HEK293 (cell line): ENCODE results near the gene ACAP3.

Experiments
- CTCF ChIA-PET: fragments of 350-600 bp; formaldehyde crosslinking; extraction: SDS; loops from one replicate; lab custom pipeline; 2021; ENCODE audit warnings: antibody characterized with exemption; lab: Yijun Ruan, JAX
- POLR2A ChIA-PET: fragments of 300-600 bp; formaldehyde crosslinking; extraction: SDS; loops from one replicate; lab custom pipeline; 2020; ENCODE audit warnings: antibody characterized with exemption, inconsistent platforms; lab: Yijun Ruan, JAX
- H3K27ac ChIP-seq: fragments of 200-500 bp; sonication (Bioruptor generic); 2 replicates; pipeline ENCODE4 v1.5.1; 2014; ENCODE audit warnings: low read depth, low read length, control low read depth, inconsistent platforms; ENCODE audit errors: extremely low read depth
- H3K36me3 ChIP-seq, 2 experiments: fragments of 200-500 bp in 1 of 2; sonication (Bioruptor generic) in 1 of 2; 1 replicate in 1 of 2; 2 replicates in 1 of 2; pipeline ENCODE4 v1.5.1; 2014 to 2017; ENCODE audit warnings: inconsistent platforms in 2 of 2, low read length in 2 of 2; ENCODE audit not compliant: control insufficient read depth in 2 of 2, insufficient read depth in 1 of 2
- H3K4me1 ChIP-seq: fragments of 200-500 bp; sonication (Bioruptor generic); 2 replicates; pipeline ENCODE4 v1.5.1; 2014; ENCODE audit warnings: mild to moderate bottlenecking, low read length, inconsistent platforms; ENCODE audit not compliant: control insufficient read depth, insufficient read depth
- H3K4me3 ChIP-seq: 2 replicates; pipeline ENCODE4 v1.5.1; 2011; ENCODE audit warnings: low read depth, mild to moderate bottlenecking, control low read depth, low read length, moderate library complexity
- H3K9me3 ChIP-seq: fragments of 200-500 bp; sonication (Bioruptor generic); 2 replicates; pipeline ENCODE4 v1.5.1; 2014; ENCODE audit warnings: low read depth, low read length, inconsistent platforms; ENCODE audit not compliant: control insufficient read depth, insufficient read depth
- EGR2 ChIP-seq: fragments of 450-650 bp; formaldehyde crosslinking; IDR thresholded peaks from 2 replicates; pipeline ENCODE4 v1.5.1; 2016; ENCODE audit warnings: low read depth, missing biosample characterization, missing genetic modification characterization
- HOXC10 ChIP-seq: sonication (generic); formaldehyde crosslinking; IDR thresholded peaks from 2 replicates; pipeline ENCODE4 v1.8.1; 2023; ENCODE audit warnings: mild to moderate bottlenecking, missing genetic modification reagents
- IKZF3 ChIP-seq: fragments of 450-650 bp; IDR thresholded peaks from 2 replicates; pipeline ENCODE4 v1.5.0; 2018; ENCODE audit warnings: missing biosample characterization, mild to moderate bottlenecking, missing genetic modification characterization, moderate library complexity
- ZNF121 ChIP-seq: fragments of 450-650 bp; formaldehyde crosslinking; IDR thresholded peaks from 2 replicates; pipeline ENCODE4 v1.5.1; 2016; ENCODE audit warnings: missing biosample characterization, missing genetic modification characterization
- ZNF23 ChIP-seq: fragments of 450-650 bp; formaldehyde crosslinking; IDR thresholded peaks from 2 replicates; pipeline ENCODE4 v1.5.1; 2016; ENCODE audit warnings: missing biosample characterization, missing genetic modification characterization, borderline replicate concordance
- ZNF239 ChIP-seq: fragments of 450-650 bp; formaldehyde crosslinking; IDR thresholded peaks from 2 replicates; pipeline ENCODE4 v1.5.1; 2016; ENCODE audit warnings: missing biosample characterization, missing genetic modification characterization
- ZNF350 ChIP-seq: fragments of 450-650 bp; formaldehyde crosslinking; IDR thresholded peaks from 2 replicates; pipeline ENCODE4 v1.5.0; 2017; ENCODE audit warnings: missing biosample characterization, mild to moderate bottlenecking, missing genetic modification characterization
- ZNF600 ChIP-seq: fragments of 450-650 bp; formaldehyde crosslinking; IDR thresholded peaks from 2 replicates; pipeline ENCODE4 v1.5.1; 2016; ENCODE audit warnings: missing biosample characterization, missing genetic modification characterization
- ZNF629 ChIP-seq: fragments of 450-650 bp; formaldehyde crosslinking; IDR thresholded peaks from 2 replicates; pipeline ENCODE4 v1.5.1; 2017; ENCODE audit warnings: missing biosample characterization, missing genetic modification characterization
- ZNF791 ChIP-seq: fragments of 450-650 bp; formaldehyde crosslinking; IDR thresholded peaks from 2 replicates; pipeline ENCODE4 v1.5.1; 2016; ENCODE audit warnings: missing biosample characterization, missing genetic modification characterization
- ZNF830 ChIP-seq: fragments of 450-650 bp; IDR thresholded peaks from 2 replicates; pipeline ENCODE4 v1.5.0; 2018; ENCODE audit warnings: missing biosample characterization, missing genetic modification characterization, low read depth, mild to moderate bottlenecking, moderate library complexity
- ZXDB ChIP-seq: fragments of 450-650 bp; formaldehyde crosslinking; IDR thresholded peaks from 2 replicates; pipeline ENCODE4 v1.5.1; 2016; ENCODE audit warnings: missing biosample characterization, missing genetic modification characterization
- TF ChIP-seq, protein P1 (sequence below): fragments of 450-650 bp; formaldehyde crosslinking; IDR thresholded peaks from 2 replicates; pipeline ENCODE4 v1.5.1; 2016; ENCODE audit warnings: missing biosample characterization, missing genetic modification characterization
- TF ChIP-seq, protein P2 (sequence below): fragments of 450-650 bp; formaldehyde crosslinking; IDR thresholded peaks from 2 replicates; pipeline ENCODE4 v1.5.1; 2016; ENCODE audit warnings: missing biosample characterization, missing genetic modification characterization
- TF ChIP-seq, protein P3 (sequence below): sonication (generic); formaldehyde crosslinking; IDR thresholded peaks from 2 replicates; pipeline ENCODE4 v1.8.1; 2022; ENCODE audit warnings: mild to moderate bottlenecking, moderate library complexity, missing genetic modification reagents
- TF ChIP-seq, protein P4 (sequence below): fragments of 450-650 bp; formaldehyde crosslinking; IDR thresholded peaks from 2 replicates; pipeline ENCODE4 v1.5.1; 2016; ENCODE audit warnings: missing biosample characterization, missing genetic modification characterization
- TF ChIP-seq, protein P5 (sequence below): fragments of 450-650 bp; formaldehyde crosslinking; IDR thresholded peaks from 2 replicates; pipeline ENCODE4 v1.5.1; 2016; ENCODE audit warnings: missing biosample characterization, missing genetic modification characterization, borderline replicate concordance
- TF ChIP-seq, protein P6 (sequence below): fragments of 450-650 bp; formaldehyde crosslinking; IDR thresholded peaks from 2 replicates; pipeline ENCODE4 v1.5.1; 2016; ENCODE audit warnings: missing biosample characterization, missing genetic modification characterization, low read depth
- TF ChIP-seq, protein P7 (sequence below): fragments of 450-650 bp; formaldehyde crosslinking; IDR thresholded peaks from 2 replicates; pipeline ENCODE4 v1.5.1; 2016; ENCODE audit warnings: missing biosample characterization, missing genetic modification characterization

The ACAP3 gene, protein sequence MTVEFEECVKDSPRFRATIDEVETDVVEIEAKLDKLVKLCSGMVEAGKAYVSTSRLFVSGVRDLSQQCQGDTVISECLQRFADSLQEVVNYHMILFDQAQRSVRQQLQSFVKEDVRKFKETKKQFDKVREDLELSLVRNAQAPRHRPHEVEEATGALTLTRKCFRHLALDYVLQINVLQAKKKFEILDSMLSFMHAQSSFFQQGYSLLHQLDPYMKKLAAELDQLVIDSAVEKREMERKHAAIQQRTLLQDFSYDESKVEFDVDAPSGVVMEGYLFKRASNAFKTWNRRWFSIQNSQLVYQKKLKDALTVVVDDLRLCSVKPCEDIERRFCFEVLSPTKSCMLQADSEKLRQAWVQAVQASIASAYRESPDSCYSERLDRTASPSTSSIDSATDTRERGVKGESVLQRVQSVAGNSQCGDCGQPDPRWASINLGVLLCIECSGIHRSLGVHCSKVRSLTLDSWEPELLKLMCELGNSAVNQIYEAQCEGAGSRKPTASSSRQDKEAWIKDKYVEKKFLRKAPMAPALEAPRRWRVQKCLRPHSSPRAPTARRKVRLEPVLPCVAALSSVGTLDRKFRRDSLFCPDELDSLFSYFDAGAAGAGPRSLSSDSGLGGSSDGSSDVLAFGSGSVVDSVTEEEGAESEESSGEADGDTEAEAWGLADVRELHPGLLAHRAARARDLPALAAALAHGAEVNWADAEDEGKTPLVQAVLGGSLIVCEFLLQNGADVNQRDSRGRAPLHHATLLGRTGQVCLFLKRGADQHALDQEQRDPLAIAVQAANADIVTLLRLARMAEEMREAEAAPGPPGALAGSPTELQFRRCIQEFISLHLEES

DNA sequence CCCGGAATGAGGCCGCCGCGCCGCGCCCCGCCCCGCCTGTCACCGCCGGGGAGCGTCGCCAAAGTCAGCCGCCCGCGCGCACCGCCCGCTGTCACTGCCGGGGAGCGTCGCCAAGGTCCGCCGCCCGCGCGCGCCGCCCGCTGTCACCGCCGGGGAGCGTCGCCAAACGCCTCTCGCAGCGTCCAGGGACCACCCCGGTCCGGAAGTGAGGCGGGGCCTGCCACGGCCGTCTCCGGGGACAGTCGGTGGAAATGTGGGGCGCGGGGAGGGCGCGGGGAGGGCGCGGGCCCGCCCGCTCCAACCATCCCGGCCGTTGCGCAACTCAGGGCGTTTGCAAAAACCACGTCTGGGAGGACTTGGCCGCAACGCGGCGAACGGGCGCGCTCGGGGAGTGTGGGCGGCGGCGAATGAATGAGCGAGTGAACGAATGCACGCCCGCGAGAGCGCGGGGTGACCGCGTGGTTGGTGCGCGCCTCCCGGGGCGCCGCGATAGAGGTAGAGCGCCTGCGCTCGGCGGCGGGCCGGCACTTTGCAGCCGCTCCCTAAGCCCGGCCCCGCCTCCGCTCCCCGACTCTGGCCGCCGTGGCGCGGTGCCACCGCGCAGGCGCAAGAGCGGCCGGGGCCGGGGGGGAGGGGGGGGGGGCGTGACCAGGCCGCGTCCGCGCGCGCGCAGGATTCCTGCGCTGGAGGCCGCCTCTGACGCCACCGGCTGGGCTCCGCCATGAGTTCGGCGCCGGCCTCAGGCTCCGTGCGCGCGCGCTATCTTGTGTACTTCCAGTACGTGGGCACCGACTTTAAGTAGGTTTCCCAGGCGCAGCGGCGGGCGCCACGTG, at the start of gene ACAP3, which contains the start of gene PUSL1:
ACAP3 (minus strand) TSS at position 8 of the 833 bp plus-strand sequence. CDS start 115 bp downstream, outside the sequence.
PUSL1 (plus strand) TSS at position 675 of the 833 bp plus-strand sequence; CDS start at position 722, 47 bp downstream.
- ChIA-PET POLR2A (no interaction called here), CTCF (no interaction called here)
- Histone ChIP-seq H3K27ac (peak within 1 kb of the TSS; percentile 96), H3K36me3 (peaks cover 0 to 44% of the 10 kb centered on the region in 2 experiments; a peak in 1 of 3 replicates), H3K9me3 (no peaks in the 10 kb centered on the region), H3K4me1 (peaks cover 20% of the 10 kb centered on the region), H3K4me3 (peak within 1 kb of the TSS; percentile 81)
- TF ChIP-seq, protein P1, sequence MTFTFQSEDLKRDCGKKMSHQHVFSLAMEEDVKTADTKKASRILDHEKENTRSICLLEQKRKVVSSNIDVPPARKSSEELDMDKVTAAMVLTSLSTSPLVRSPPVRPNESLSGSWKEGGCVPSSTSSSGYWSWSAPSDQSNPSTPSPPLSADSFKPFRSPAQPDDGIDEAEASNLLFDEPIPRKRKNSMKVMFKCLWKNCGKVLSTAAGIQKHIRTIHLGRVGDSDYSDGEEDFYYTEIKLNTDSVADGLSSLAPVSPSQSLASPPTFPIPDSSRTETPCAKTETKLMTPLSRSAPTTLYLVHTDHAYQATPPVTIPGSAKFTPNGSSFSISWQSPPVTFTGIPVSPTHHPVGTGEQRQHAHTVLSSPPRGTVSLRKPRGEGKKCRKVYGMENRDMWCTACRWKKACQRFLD (tag by site-specific recombination) = no peak
- TF ChIP-seq, protein P2, sequence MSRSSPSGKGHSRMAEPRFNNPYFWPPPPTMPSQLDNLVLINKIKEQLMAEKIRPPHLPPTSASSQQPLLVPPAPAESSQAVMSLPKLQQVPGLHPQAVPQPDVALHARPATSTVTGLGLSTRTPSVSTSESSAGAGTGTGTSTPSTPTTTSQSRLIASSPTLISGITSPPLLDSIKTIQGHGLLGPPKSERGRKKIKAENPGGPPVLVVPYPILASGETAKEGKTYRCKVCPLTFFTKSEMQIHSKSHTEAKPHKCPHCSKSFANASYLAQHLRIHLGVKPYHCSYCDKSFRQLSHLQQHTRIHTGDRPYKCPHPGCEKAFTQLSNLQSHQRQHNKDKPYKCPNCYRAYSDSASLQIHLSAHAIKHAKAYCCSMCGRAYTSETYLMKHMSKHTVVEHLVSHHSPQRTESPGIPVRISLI = no peak
- TF ChIP-seq HOXC10 (CRISPR knock-in tag) = no peak
- no peak for TF ChIP-seq ZNF239 (tag by site-specific recombination)
- peak; percentile 89 for TF ChIP-seq ZXDB
- TF ChIP-seq ZNF600 = no peak; the same call in 1 of the 2 replicates
- no peak for TF ChIP-seq ZNF350 (tag by site-specific recombination)
- TF ChIP-seq, protein P3, sequence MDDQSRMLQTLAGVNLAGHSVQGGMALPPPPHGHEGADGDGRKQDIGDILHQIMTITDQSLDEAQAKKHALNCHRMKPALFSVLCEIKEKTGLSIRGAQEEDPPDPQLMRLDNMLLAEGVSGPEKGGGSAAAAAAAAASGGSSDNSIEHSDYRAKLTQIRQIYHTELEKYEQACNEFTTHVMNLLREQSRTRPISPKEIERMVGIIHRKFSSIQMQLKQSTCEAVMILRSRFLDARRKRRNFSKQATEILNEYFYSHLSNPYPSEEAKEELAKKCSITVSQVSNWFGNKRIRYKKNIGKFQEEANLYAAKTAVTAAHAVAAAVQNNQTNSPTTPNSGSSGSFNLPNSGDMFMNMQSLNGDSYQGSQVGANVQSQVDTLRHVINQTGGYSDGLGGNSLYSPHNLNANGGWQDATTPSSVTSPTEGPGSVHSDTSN (CRISPR knock-in tag) = no peak
- TF ChIP-seq, protein P4, sequence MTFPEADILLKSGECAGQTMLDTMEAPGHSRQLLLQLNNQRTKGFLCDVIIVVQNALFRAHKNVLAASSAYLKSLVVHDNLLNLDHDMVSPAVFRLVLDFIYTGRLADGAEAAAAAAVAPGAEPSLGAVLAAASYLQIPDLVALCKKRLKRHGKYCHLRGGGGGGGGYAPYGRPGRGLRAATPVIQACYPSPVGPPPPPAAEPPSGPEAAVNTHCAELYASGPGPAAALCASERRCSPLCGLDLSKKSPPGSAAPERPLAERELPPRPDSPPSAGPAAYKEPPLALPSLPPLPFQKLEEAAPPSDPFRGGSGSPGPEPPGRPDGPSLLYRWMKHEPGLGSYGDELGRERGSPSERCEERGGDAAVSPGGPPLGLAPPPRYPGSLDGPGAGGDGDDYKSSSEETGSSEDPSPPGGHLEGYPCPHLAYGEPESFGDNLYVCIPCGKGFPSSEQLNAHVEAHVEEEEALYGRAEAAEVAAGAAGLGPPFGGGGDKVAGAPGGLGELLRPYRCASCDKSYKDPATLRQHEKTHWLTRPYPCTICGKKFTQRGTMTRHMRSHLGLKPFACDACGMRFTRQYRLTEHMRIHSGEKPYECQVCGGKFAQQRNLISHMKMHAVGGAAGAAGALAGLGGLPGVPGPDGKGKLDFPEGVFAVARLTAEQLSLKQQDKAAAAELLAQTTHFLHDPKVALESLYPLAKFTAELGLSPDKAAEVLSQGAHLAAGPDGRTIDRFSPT = peak; percentile 50; the same call in 1 of the 2 replicates
- no peak for TF ChIP-seq ZNF791
- 0 out of 2 replicates have a peak, but pooled peaks have one; percentile 40 for TF ChIP-seq ZNF121 (tag by site-specific recombination)
- no peak for TF ChIP-seq IKZF3 (tag by site-specific recombination)
- TF ChIP-seq ZNF23 (tag by site-specific recombination) = no peak
- no peak for TF ChIP-seq ZNF830
- peak; percentile 92 for TF ChIP-seq EGR2 (tag by site-specific recombination)
- TF ChIP-seq, protein P5, sequence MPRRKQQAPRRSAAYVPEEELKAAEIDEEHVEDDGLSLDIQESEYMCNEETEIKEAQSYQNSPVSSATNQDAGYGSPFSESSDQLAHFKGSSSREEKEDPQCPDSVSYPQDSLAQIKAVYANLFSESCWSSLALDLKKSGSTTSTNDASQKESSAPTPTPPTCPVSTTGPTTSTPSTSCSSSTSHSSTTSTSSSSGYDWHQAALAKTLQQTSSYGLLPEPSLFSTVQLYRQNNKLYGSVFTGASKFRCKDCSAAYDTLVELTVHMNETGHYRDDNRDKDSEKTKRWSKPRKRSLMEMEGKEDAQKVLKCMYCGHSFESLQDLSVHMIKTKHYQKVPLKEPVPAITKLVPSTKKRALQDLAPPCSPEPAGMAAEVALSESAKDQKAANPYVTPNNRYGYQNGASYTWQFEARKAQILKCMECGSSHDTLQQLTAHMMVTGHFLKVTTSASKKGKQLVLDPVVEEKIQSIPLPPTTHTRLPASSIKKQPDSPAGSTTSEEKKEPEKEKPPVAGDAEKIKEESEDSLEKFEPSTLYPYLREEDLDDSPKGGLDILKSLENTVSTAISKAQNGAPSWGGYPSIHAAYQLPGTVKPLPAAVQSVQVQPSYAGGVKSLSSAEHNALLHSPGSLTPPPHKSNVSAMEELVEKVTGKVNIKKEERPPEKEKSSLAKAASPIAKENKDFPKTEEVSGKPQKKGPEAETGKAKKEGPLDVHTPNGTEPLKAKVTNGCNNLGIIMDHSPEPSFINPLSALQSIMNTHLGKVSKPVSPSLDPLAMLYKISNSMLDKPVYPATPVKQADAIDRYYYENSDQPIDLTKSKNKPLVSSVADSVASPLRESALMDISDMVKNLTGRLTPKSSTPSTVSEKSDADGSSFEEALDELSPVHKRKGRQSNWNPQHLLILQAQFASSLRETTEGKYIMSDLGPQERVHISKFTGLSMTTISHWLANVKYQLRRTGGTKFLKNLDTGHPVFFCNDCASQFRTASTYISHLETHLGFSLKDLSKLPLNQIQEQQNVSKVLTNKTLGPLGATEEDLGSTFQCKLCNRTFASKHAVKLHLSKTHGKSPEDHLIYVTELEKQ (tag by site-specific recombination) = no peak
- TF ChIP-seq, protein P6, sequence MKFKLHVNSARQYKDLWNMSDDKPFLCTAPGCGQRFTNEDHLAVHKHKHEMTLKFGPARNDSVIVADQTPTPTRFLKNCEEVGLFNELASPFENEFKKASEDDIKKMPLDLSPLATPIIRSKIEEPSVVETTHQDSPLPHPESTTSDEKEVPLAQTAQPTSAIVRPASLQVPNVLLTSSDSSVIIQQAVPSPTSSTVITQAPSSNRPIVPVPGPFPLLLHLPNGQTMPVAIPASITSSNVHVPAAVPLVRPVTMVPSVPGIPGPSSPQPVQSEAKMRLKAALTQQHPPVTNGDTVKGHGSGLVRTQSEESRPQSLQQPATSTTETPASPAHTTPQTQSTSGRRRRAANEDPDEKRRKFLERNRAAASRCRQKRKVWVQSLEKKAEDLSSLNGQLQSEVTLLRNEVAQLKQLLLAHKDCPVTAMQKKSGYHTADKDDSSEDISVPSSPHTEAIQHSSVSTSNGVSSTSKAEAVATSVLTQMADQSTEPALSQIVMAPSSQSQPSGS (tag by site-specific recombination) = no peak
- peak; percentile 80 for TF ChIP-seq ZNF629 (tag by site-specific recombination)
- TF ChIP-seq, protein P7, sequence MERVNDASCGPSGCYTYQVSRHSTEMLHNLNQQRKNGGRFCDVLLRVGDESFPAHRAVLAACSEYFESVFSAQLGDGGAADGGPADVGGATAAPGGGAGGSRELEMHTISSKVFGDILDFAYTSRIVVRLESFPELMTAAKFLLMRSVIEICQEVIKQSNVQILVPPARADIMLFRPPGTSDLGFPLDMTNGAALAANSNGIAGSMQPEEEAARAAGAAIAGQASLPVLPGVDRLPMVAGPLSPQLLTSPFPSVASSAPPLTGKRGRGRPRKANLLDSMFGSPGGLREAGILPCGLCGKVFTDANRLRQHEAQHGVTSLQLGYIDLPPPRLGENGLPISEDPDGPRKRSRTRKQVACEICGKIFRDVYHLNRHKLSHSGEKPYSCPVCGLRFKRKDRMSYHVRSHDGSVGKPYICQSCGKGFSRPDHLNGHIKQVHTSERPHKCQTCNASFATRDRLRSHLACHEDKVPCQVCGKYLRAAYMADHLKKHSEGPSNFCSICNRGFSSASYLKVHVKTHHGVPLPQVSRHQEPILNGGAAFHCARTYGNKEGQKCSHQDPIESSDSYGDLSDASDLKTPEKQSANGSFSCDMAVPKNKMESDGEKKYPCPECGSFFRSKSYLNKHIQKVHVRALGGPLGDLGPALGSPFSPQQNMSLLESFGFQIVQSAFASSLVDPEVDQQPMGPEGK (tag by site-specific recombination) = peak; percentile 99
